Measurements from ENCODE around the gene HDAC10. TPM values are rescaled to one million over a fixed set of nuclear protein-coding genes. Genes with fewer than 3 reads are reported as not detected.

HDAC10 gene
- total RNA-seq, 3 donors from 2014 or later (not counting 1 experiment from before 2014, with no cell fraction given), result 112 to 131 (median 123) TPM

DNA sequence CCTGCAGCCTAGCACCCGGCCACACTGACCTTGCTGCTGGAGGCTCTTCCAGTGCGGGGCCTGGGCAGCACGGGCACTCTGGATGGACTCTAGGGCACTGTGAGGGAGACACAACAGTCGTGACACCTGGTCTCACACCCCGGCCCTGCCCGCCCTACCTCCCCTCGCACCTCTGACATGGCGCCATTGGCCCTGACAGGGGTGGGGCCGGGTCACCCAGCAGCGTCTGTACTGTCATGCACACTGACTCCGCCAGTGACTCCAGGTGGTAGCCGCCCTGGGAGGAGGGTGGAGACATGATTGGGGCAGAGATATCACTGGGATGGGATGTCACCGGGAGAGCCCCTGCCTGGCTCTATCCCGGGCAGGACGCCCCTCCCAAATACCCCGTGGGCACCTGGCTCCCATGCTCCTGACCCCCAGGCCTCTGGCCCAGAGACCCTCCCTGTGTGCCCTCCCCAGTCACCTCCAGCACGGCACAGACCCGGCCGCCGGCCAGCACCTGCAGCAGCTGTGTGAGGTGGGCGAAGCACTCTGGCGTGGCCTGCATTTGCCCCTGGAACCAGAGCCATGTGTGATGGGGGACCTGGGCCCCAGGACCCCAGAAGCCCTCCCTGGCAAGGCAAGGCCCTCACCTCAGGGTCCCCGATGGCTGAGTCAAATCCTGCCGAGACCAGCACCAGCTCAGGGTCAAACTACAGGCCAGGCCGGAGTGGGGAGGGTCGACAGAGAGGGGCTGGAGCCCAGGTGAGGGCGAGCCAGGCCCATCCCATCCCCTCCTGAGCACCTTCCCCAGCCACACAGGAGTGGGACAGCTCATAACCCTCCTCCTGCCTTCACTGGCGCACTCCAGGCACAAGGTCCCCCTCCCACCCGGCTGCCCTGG is 2.6 kb downstream of the HDAC10 start:
- intact Hi-C loops (cut with micrococcal nuclease), result no loop called here
- Mint-ChIP-seq H3K4me3 (peak overlapping the region; percentile 70), H3K27ac (peak overlapping the region; percentile 65 to 78), H3K9me3 (no peaks in the 10 kb centered on the region), H3K27me3 (ENCODE audit: low read depth in 2 of 2) (no peaks in the 10 kb centered on the region), H3K36me3 (no peaks in the 10 kb centered on the region), H3K4me1 (peaks cover 7 to 34% of the 10 kb centered on the region in 2 donors)
- no peak for DNase-seq
- Histone ChIP-seq H3K36me3 (ENCODE audit: control insufficient read depth, insufficient read depth, low read length) (peaks cover 21% of the 10 kb centered on the region), H3K9me3 (ENCODE audit: control insufficient read depth, insufficient read depth, low read length) (no peaks in the 10 kb centered on the region), H3K27ac (ENCODE audit: low read length) (no peak overlapping the region), H3K4me1 (ENCODE audit: control insufficient read depth, insufficient read depth, low read length) (peaks cover 69% of the 10 kb centered on the region), H3K27me3 (ENCODE audit: control insufficient read depth, insufficient read depth, low read length) (no peaks in the 10 kb centered on the region), H3K4me3 (ENCODE audit: low read length) (no peak overlapping the region)
- WGBS (ENCODE audit: insufficient coverage), result 96% methylated on average over 29 of the region's 29 CpGs
- TF ChIP-seq, protein P1, sequence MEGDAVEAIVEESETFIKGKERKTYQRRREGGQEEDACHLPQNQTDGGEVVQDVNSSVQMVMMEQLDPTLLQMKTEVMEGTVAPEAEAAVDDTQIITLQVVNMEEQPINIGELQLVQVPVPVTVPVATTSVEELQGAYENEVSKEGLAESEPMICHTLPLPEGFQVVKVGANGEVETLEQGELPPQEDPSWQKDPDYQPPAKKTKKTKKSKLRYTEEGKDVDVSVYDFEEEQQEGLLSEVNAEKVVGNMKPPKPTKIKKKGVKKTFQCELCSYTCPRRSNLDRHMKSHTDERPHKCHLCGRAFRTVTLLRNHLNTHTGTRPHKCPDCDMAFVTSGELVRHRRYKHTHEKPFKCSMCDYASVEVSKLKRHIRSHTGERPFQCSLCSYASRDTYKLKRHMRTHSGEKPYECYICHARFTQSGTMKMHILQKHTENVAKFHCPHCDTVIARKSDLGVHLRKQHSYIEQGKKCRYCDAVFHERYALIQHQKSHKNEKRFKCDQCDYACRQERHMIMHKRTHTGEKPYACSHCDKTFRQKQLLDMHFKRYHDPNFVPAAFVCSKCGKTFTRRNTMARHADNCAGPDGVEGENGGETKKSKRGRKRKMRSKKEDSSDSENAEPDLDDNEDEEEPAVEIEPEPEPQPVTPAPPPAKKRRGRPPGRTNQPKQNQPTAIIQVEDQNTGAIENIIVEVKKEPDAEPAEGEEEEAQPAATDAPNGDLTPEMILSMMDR (IDR thresholded peaks at IDR 0.05), result no peak
- no peak for ATAC-seq

DNA sequence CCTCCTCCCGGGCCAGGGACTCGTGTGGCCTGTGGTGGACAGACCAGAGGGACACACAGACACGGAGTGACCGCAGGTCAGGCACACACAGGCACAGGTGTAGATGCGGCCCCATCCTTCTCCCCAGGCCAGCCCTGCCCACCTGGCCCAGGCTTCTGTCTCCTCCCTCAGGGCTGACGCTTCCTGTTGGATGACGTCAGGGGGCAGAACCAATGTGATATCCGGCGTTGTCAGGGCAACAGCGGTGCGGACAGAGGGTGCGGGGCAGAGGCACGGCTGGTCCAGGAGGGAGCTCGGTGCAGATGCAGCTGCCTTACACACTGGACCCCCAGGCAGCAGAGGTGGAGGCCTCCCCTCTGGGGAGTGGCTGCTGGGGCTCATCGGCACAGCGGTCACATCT is 3.3 kb downstream of the HDAC10 start:
- no peaks in the 10 kb centered on the region for H3K9me3 ChIP-seq (ENCODE audit: control insufficient read depth, insufficient read depth, low read length)
- Mint-ChIP-seq H3K27me3 (ENCODE audit: low read depth in 2 of 2) (no peaks in the 10 kb centered on the region), H3K4me1 (peaks cover 8 to 35% of the 10 kb centered on the region in 2 donors), H3K27ac (peak overlapping the region; percentile 65 to 78), H3K4me3 (peak overlapping the region; percentile 70), H3K9me3 (no peaks in the 10 kb centered on the region), H3K36me3 (no peaks in the 10 kb centered on the region)
- no peak overlapping the region for H3K27ac ChIP-seq (ENCODE audit: low read length)
- peaks cover 76% of the 10 kb centered on the region for H3K4me1 ChIP-seq (ENCODE audit: control insufficient read depth, insufficient read depth, low read length)
- H3K4me3 ChIP-seq (ENCODE audit: low read length), result no peak overlapping the region
- no peaks in the 10 kb centered on the region for H3K27me3 ChIP-seq (ENCODE audit: control insufficient read depth, insufficient read depth, low read length)
- intact Hi-C loops (cut with micrococcal nuclease), result no loop called here
- TF ChIP-seq, protein P1 (IDR thresholded peaks at IDR 0.05), result no peak
- no peak for ATAC-seq
- DNase-seq, result peak; percentile 36 to 82
- peaks cover 21% of the 10 kb centered on the region for H3K36me3 ChIP-seq (ENCODE audit: control insufficient read depth, insufficient read depth, low read length)
- 71% methylated on average over 16 of the region's 16 CpGs for WGBS (ENCODE audit: insufficient coverage)

DNA sequence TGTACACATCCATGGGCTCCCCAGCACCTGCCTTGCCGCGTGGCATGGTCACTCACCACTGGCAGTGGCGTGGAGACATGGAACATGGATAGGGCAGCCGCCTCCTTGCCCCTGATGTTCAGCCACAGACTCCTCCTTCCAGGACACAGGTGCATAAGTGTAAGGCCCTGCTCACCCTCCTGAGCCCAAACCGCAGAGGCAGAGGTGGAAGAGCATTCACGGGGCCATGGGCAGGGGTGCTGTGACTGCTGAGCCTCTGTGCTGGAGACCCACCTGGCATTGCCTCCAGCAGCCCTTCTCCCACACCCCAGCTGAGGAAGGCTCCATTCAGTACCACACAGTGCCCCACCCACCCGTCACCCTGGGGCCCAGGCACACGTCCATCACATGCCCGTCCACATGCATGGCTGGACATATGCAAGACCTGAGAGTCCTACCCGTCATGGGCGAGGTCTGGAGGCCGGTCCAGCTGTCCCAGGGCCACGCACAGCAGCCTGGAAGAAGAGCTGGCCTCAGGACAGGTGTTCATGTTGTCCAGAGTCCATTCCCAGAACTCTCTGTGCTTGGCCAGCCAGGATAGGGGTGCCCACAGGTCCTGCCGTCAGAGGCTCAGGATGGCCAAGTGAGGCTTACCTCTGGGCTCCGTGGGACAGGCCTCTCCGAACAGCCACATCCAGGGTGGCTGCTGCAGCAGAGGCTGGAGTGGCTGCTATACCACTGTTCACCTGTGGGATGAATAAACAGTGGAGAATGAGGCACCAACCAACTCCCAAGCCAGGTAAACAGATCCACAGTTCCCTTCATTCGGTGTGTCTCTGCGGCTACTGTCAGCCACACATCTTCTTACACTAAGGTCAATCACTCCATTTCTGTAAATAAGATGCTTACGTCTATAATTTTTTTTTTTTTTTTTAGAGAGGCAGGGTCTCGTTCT is 4.6 kb downstream of the HDAC10 start:
- no peak for DNase-seq
- H3K27ac ChIP-seq (ENCODE audit: low read length), result no peak overlapping the region
- H3K4me1 ChIP-seq (ENCODE audit: control insufficient read depth, insufficient read depth, low read length), result peaks cover 82% of the 10 kb centered on the region
- H3K36me3 Mint-ChIP-seq, result no peaks in the 10 kb centered on the region
- WGBS (ENCODE audit: insufficient coverage), result 95% methylated on average over 20 of the region's 20 CpGs
- no peak for ATAC-seq
- H3K4me1 Mint-ChIP-seq, result peaks cover 16 to 36% of the 10 kb centered on the region in 2 donors
- peak overlapping the region; percentile 65 to 98 for H3K27ac Mint-ChIP-seq
- no peaks in the 10 kb centered on the region for H3K27me3 ChIP-seq (ENCODE audit: control insufficient read depth, insufficient read depth, low read length)
- intact Hi-C loops (cut with micrococcal nuclease), result no loop called here
- TF ChIP-seq, protein P1 (IDR thresholded peaks at IDR 0.05), result no peak
- H3K4me3 Mint-ChIP-seq, result peak overlapping the region; percentile 53
- H3K9me3 Mint-ChIP-seq, result no peaks in the 10 kb centered on the region
- no peak overlapping the region for H3K4me3 ChIP-seq (ENCODE audit: low read length)
- no peaks in the 10 kb centered on the region for H3K27me3 Mint-ChIP-seq (ENCODE audit: low read depth in 2 of 2)
- H3K9me3 ChIP-seq (ENCODE audit: control insufficient read depth, insufficient read depth, low read length), result no peaks in the 10 kb centered on the region
- H3K36me3 ChIP-seq (ENCODE audit: control insufficient read depth, insufficient read depth, low read length), result peaks cover 21% of the 10 kb centered on the region

Measured in natural killer cell (primary cell).